ENCODE results near the gene APEH.
"Not testable (repeated sequence)": the region's sequence is repeated elsewhere in the genome, so short reads cannot be mapped to it uniquely, and the experiment has no call there.

GRCh38 chr3:49694409-49695070 lies 20.4 kb downstream of the APEH start:
- TF ChIP-seq, protein P1, sequence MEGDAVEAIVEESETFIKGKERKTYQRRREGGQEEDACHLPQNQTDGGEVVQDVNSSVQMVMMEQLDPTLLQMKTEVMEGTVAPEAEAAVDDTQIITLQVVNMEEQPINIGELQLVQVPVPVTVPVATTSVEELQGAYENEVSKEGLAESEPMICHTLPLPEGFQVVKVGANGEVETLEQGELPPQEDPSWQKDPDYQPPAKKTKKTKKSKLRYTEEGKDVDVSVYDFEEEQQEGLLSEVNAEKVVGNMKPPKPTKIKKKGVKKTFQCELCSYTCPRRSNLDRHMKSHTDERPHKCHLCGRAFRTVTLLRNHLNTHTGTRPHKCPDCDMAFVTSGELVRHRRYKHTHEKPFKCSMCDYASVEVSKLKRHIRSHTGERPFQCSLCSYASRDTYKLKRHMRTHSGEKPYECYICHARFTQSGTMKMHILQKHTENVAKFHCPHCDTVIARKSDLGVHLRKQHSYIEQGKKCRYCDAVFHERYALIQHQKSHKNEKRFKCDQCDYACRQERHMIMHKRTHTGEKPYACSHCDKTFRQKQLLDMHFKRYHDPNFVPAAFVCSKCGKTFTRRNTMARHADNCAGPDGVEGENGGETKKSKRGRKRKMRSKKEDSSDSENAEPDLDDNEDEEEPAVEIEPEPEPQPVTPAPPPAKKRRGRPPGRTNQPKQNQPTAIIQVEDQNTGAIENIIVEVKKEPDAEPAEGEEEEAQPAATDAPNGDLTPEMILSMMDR (IDR thresholded peaks at IDR 0.05), result not testable (repeated sequence)
- TF ChIP-seq EZH2 (IDR thresholded peaks at IDR 0.05; ENCODE audit: borderline replicate concordance, insufficient read depth, low read depth, low read length, poor library complexity, severe bottlenecking), result not testable (repeated sequence)

Measured in B cell (primary cell).